ENCODE data around the gene CDK10. TPM values are rescaled to one million over a fixed set of nuclear protein-coding genes. Genes with fewer than 3 reads are reported as not detected.
A peak's percentile ranks its signal among the peaks of the same experiment; 100 is the strongest.

Gene CDK10
- total and polyA plus RNA-seq, 4 donors = 52.0 to 92.7 (median 70.0) TPM

DNA sequence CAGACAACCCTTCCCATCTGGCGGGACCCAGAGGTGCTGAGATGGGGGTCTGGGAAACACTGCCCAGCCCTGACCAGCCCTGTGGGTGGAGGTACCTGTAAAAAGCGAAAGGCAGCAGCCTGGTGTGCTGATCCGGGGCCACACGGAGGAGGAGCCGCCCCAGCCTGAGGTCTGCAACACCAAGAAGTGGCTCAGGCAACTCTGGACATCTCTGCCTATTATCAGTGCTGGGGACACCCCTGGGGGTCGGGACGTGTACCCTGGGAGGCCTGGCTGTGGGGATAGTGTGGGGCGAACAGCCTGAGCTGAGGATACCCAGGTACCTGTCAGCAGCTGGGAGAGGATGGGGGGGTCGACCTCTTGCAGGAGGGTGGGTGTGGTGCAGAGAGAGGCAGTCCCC, 52.9 kb downstream of the CDK10 start:
- Histone ChIP-seq H3K36me3 (ENCODE audit: control insufficient read depth in 4 of 4, insufficient read depth in 4 of 4, low read length in 4 of 4) (peaks cover 23 to 58% (median 29%) of the 10 kb centered on the region in 4 donors), H3K27ac (ENCODE audit: low read depth in 1 of 2, low read length in 1 of 2) (no peak overlapping the region), H3K9me3 (ENCODE audit: control insufficient read depth in 4 of 4, insufficient read depth in 3 of 4, low read length in 3 of 4) (no peaks in the 10 kb centered on the region), H3K4me1 (ENCODE audit: control insufficient read depth in 5 of 5, insufficient read depth in 5 of 5, low read length in 5 of 5) (no peaks in the 10 kb centered on the region), H3K9ac (ENCODE audit: insufficient read depth in 1 of 2, low read length in 2 of 2) (no peak overlapping the region), H3K4me3 (no peak overlapping the region), H3K27me3 (ENCODE audit: control insufficient read depth in 3 of 3, insufficient read depth in 3 of 3, low read length in 2 of 3) (no peaks in the 10 kb centered on the region)
- TF ChIP-seq, protein P1, sequence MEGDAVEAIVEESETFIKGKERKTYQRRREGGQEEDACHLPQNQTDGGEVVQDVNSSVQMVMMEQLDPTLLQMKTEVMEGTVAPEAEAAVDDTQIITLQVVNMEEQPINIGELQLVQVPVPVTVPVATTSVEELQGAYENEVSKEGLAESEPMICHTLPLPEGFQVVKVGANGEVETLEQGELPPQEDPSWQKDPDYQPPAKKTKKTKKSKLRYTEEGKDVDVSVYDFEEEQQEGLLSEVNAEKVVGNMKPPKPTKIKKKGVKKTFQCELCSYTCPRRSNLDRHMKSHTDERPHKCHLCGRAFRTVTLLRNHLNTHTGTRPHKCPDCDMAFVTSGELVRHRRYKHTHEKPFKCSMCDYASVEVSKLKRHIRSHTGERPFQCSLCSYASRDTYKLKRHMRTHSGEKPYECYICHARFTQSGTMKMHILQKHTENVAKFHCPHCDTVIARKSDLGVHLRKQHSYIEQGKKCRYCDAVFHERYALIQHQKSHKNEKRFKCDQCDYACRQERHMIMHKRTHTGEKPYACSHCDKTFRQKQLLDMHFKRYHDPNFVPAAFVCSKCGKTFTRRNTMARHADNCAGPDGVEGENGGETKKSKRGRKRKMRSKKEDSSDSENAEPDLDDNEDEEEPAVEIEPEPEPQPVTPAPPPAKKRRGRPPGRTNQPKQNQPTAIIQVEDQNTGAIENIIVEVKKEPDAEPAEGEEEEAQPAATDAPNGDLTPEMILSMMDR (IDR thresholded peaks at IDR 0.05; ENCODE audit: control extremely low read depth, extremely low read depth) = no peak
- WGBS, 2 donors = 89 to 95% methylated on average over 9 of the region's 9 CpGs
- DNase-seq (no peak), ATAC-seq (ENCODE audit: insufficient read depth, low FRiP score) (no peak)

DNA sequence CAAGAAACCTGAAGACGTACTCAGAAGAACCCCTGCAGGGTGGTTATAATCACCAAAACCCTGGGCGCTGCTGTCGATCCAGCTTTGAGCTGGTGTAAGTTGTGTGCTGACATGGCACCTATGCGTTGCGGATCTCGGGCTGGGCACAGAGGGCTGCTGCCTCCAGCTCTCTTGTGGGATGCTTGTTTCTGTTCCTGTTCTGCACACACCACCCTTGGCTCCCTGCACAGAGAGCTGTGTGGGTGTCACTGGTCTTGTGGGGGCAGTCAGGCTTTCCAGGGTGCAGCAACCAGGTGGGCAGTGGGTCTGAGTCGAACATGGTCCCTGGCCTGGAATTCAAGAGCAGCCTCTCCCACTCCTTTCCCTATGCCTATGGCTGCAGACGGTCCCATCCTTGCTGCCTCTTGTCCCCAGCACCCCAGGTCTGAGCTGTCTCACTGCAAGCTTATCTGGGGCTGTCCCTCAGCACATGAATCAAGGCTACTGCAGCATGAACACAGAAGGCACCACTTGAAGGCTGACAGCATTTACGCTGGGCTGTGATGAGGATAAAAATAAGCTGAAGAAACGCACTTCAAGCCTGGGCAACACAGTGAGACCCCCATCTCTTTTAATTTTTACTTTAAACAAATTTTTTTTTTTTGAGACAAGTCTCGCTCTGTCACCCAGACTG, 55.0 kb downstream of the CDK10 start:
- Histone ChIP-seq H3K9me3 (ENCODE audit: control insufficient read depth in 4 of 4, insufficient read depth in 3 of 4, low read length in 3 of 4) (no peaks in the 10 kb centered on the region), H3K36me3 (ENCODE audit: control insufficient read depth in 4 of 4, insufficient read depth in 4 of 4, low read length in 4 of 4) (peaks cover 21 to 45% (median 28%) of the 10 kb centered on the region in 4 donors), H3K4me1 (ENCODE audit: control insufficient read depth in 5 of 5, insufficient read depth in 5 of 5, low read length in 5 of 5) (no peaks in the 10 kb centered on the region), H3K27me3 (ENCODE audit: control insufficient read depth in 3 of 3, insufficient read depth in 3 of 3, low read length in 2 of 3) (no peaks in the 10 kb centered on the region), H3K27ac (ENCODE audit: low read depth in 1 of 2, low read length in 1 of 2) (no peak overlapping the region), H3K4me3 (no peak overlapping the region), H3K9ac (ENCODE audit: insufficient read depth in 1 of 2, low read length in 2 of 2) (no peak overlapping the region)
- DNase-seq (no peak), ATAC-seq (ENCODE audit: insufficient read depth, low FRiP score) (no peak)
- TF ChIP-seq, protein P1 (IDR thresholded peaks at IDR 0.05; ENCODE audit: control extremely low read depth, extremely low read depth) = no peak
- WGBS, 2 donors = 88 to 92% methylated on average over 11 of the region's 11 CpGs

DNA sequence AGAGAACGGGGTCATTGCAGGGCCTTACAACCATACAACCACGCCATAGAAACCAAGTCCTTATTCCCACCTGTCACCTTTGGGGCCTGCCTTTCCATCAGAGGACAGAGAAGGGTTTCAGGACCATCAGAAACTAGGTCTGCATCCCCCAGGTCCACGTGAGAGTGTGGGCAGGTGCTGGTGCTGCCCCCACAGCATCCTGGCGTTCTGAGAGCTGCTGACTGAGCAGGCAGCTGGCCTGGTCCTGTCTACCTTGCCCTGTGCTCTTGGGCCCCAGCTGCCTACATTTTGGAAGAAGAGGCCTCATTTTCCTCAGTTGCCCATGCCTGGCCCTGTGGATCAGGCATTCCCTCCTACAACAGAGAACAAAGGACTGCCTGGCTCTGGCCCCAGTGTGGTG, 56.5 kb downstream of the CDK10 start:
- H3K4me3 ChIP-seq = no peak overlapping the region
- H3K9me3 ChIP-seq (ENCODE audit: control insufficient read depth in 4 of 4, insufficient read depth in 3 of 4, low read length in 3 of 4) = no peaks in the 10 kb centered on the region
- no peak for ATAC-seq (ENCODE audit: insufficient read depth, low FRiP score)
- H3K36me3 ChIP-seq (ENCODE audit: control insufficient read depth in 4 of 4, insufficient read depth in 4 of 4, low read length in 4 of 4) = peaks cover 12 to 34% (median 26%) of the 10 kb centered on the region in 4 donors
- WGBS, 2 donors = 87 to 88% methylated on average over 4 of the region's 4 CpGs
- H3K27ac ChIP-seq (ENCODE audit: low read depth in 1 of 2, low read length in 1 of 2) = peak overlapping the region in 1 of 2 donors; percentile 9
- no peaks in the 10 kb centered on the region for H3K4me1 ChIP-seq (ENCODE audit: control insufficient read depth in 5 of 5, insufficient read depth in 5 of 5, low read length in 5 of 5)
- no peak for DNase-seq
- H3K27me3 ChIP-seq (ENCODE audit: control insufficient read depth in 3 of 3, insufficient read depth in 3 of 3, low read length in 2 of 3) = no peaks in the 10 kb centered on the region
- TF ChIP-seq, protein P1 (IDR thresholded peaks at IDR 0.05; ENCODE audit: control extremely low read depth, extremely low read depth) = no peak
- no peak overlapping the region for H3K9ac ChIP-seq (ENCODE audit: insufficient read depth in 1 of 2, low read length in 2 of 2)

DNA sequence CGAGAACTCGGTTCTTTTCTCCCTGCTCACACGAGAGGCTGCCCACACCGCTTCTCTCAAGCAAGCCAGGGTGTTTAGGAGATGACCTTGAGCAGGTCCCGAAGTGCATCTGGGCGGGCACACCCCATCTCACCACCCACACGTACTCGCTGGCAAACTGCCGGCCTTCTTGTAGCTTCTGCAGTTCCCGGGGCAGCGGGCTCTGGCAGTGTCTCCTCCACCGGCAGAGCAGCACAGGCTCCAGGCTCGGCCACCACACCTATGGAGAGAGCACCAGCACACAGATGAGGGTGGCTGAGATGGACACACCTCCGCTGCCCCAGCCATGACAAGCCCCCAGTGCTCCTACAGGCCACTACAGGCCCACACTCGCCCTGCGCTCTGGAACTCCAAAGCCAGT, 58.3 kb downstream of the CDK10 start:
- Histone ChIP-seq H3K9ac (ENCODE audit: insufficient read depth in 1 of 2, low read length in 2 of 2) (no peak overlapping the region), H3K4me3 (no peak overlapping the region), H3K4me1 (ENCODE audit: control insufficient read depth in 5 of 5, insufficient read depth in 5 of 5, low read length in 5 of 5) (peaks cover 0 to 2% (median 0%) of the 10 kb centered on the region in 5 donors), H3K9me3 (ENCODE audit: control insufficient read depth in 4 of 4, insufficient read depth in 3 of 4, low read length in 3 of 4) (no peaks in the 10 kb centered on the region), H3K27ac (ENCODE audit: low read depth in 1 of 2, low read length in 1 of 2) (no peak overlapping the region), H3K36me3 (ENCODE audit: control insufficient read depth in 4 of 4, insufficient read depth in 4 of 4, low read length in 4 of 4) (peaks cover 1 to 26% (median 20%) of the 10 kb centered on the region in 4 donors), H3K27me3 (ENCODE audit: control insufficient read depth in 3 of 3, insufficient read depth in 3 of 3, low read length in 2 of 3) (no peaks in the 10 kb centered on the region)
- no peak for DNase-seq
- no peak for ATAC-seq (ENCODE audit: insufficient read depth, low FRiP score)
- TF ChIP-seq, protein P1 (IDR thresholded peaks at IDR 0.05; ENCODE audit: control extremely low read depth, extremely low read depth) = no peak
- 95 to 97% methylated on average over 16 of the region's 16 CpGs for WGBS, 2 donors
